Pancreas (tissue), 10 donors: ENCODE results near the gene HTR4. TPM values are rescaled to one million over a fixed set of nuclear protein-coding genes. Genes with fewer than 3 reads are reported as not detected.
A peak's percentile ranks its signal among the peaks of the same experiment; 100 is the strongest.

ENCODE experiments used
- ATAC-seq, 4 donors: fragments of 200-7000 bp; cut with Tn5 transposase; one replicate each; pipeline versions ENCODE4 v1.8.0 to v1.9.1; 2020; ENCODE audit warnings: mild to moderate bottlenecking in 4 of 4, moderate library complexity in 4 of 4
- DNase-seq, 6 donors: peaks; one replicate each; pipeline ENCODE4 v3.0.0-alpha.2; 2020
- FAIRE-seq: peaks from 2 replicates; lab custom pipeline; 2012; peaks lifted over from hg19 to GRCh38; lab: Jason Lieb, UNC
- H3K27ac ChIP-seq, 4 donors: fragments of 200-600 bp; sonication (generic); 1 replicate in 3 of 4; 2 replicates in 1 of 4; pipeline versions ENCODE4 v1.5.0 to v1.8.0; 2020
- H3K27me3 ChIP-seq, 4 donors: fragments of 200-600 bp; one replicate each; pipeline ENCODE4 v1.8.0; 2021
- H3K36me3 ChIP-seq, 3 donors: fragments of 200-600 bp; sonication (generic) in 1 of 3; one replicate each; pipeline versions ENCODE4 v1.5.0 to v1.8.0; 2020 to 2021
- H3K4me1 ChIP-seq, 3 donors: fragments of 200-600 bp; one replicate each; pipeline ENCODE4 v1.8.0; 2021
- H3K4me3 ChIP-seq, 4 donors: fragments of 200-600 bp; sonication (generic) in 2 of 4; one replicate each; pipeline versions ENCODE4 v1.5.0 to v1.8.0; 2020 to 2021
- H3K9me3 ChIP-seq, 4 donors: fragments of 200-600 bp; one replicate each; pipeline ENCODE4 v1.8.0; 2021
- WGBS, 2 donors: extraction: QIAGEN DNeasy Blood & Tissue Kit; methylation state at CpG; one replicate each; pipeline ENCODE4 v1.1.7; 2013; 5-methylcytosine and 5-hydroxymethylcytosine counted together
- intact Hi-C, 3 donors: fragments of 100-400 bp; cut with DNase I; formaldehyde crosslinking; loops; one replicate each; pipeline versions ENCODE4 v1.11.1 to v1.14.2; 2022
- polyA plus RNA-seq, 2 donors: library from polyadenylated mRNA; stranded (reverse); fragments of 200-250 nt; gene quantifications; one replicate each; pipeline ENCODE4 v1.2.3, GENCODE V29; 2013
- total RNA-seq, 6 donors: library from RNA; stranded (reverse); fragmentation: NEBNext Ultra II Directional in 4 of 6; extraction: Animal tissue kit (Norgen Biotek cat#: 25700) in 4 of 6; gene quantifications; one replicate each; pipeline versions ENCODE4 v1.2.1 to v1.2.4, GENCODE V29; 2021 to 2023
- TF ChIP-seq, protein P1 (sequence below), 4 donors: fragments of 200-600 bp; sonication (generic) in 3 of 4; IDR thresholded peaks; one replicate each; pipeline versions ENCODE4 v1.5.0 to v1.8.0; 2021; ENCODE audit warnings: antibody characterized with exemption in 4 of 4
- donor health status: healthy with polysubstance abuse.
- donor health status: DM: no; HTN: no; CAD: no; lungs with moderate emphysema.
- donor health status: DM: no; HTN: no; CAD: no.
- donor health status: control.
- donor health status: control.
- donor health status: Bipolar disorder and iron deficiency.
- donor health status: DM: yes; HTN: yes; CAD: no.
- donor health status: DM: no; HTN: no; CAD: no.
- donor health status: DM: no; HTN: no; CAD: no.
- donor health status: DM: yes; HTN: yes; CAD: no.

Gene HTR4
- total and polyA plus RNA-seq, 8 donors = not detected

DNA sequence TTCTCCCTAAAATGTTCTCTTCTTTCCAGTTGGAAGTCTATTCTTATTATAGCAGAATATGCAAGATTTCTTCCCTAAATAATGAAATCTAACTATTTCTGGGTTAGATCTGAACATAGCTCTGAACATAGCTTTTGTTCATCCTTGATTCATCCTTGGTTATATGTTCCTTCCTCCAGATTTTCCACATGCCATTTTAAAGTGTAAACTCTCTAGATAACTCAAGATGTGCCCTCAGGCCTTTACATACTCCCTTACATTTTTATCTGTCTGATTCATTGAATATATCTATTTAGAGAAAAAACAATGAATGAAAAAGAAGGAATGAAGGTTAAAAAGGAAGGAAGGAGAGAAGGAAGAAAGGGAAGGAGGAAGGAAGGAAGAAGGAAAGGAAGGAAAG is 169.7 kb downstream of the HTR4 start:
- FAIRE-seq (no peak), DNase-seq (no peak), ATAC-seq (no peak)
- H3K27ac ChIP-seq = no peak overlapping the region
- H3K9me3 ChIP-seq = no peaks in the 10 kb centered on the region
- no peaks in the 10 kb centered on the region for H3K36me3 ChIP-seq
- no peaks in the 10 kb centered on the region for H3K4me1 ChIP-seq
- H3K27me3 ChIP-seq = no peaks in the 10 kb centered on the region
- intact Hi-C loops = no loop called here
- H3K4me3 ChIP-seq = no peak overlapping the region
- TF ChIP-seq, protein P1, sequence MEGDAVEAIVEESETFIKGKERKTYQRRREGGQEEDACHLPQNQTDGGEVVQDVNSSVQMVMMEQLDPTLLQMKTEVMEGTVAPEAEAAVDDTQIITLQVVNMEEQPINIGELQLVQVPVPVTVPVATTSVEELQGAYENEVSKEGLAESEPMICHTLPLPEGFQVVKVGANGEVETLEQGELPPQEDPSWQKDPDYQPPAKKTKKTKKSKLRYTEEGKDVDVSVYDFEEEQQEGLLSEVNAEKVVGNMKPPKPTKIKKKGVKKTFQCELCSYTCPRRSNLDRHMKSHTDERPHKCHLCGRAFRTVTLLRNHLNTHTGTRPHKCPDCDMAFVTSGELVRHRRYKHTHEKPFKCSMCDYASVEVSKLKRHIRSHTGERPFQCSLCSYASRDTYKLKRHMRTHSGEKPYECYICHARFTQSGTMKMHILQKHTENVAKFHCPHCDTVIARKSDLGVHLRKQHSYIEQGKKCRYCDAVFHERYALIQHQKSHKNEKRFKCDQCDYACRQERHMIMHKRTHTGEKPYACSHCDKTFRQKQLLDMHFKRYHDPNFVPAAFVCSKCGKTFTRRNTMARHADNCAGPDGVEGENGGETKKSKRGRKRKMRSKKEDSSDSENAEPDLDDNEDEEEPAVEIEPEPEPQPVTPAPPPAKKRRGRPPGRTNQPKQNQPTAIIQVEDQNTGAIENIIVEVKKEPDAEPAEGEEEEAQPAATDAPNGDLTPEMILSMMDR (IDR thresholded peaks at IDR 0.05) = no peak

DNA sequence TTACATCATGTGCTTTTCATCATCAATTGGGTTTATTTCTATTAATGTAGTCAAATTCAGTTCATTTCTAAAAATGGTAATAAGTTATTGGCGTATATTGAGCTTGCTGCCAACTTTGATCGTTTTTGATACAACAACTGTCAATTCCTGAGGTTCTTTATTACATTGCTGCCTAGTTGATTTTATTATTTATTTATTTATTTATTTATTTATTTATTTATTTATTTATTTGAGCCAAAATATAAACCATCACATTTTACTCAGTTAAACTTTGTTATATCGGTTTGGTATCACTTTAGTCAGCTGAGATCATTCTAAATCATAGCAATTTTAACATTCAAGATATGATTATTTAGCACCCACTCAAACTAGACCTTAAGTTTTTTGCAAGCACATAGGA is 170.6 kb downstream of the HTR4 start:
- H3K27ac ChIP-seq = no peak overlapping the region
- peak; percentile 34 for FAIRE-seq
- intact Hi-C loops = no loop called here
- no peak for DNase-seq
- TF ChIP-seq, protein P1 (IDR thresholded peaks at IDR 0.05) = no peak
- no peaks in the 10 kb centered on the region for H3K27me3 ChIP-seq
- H3K4me3 ChIP-seq = no peak overlapping the region
- no peaks in the 10 kb centered on the region for H3K9me3 ChIP-seq
- 72 to 91% methylated on average over 3 of the region's 3 CpGs for WGBS, 2 donors
- no peaks in the 10 kb centered on the region for H3K36me3 ChIP-seq
- ATAC-seq = no peak
- no peaks in the 10 kb centered on the region for H3K4me1 ChIP-seq

DNA sequence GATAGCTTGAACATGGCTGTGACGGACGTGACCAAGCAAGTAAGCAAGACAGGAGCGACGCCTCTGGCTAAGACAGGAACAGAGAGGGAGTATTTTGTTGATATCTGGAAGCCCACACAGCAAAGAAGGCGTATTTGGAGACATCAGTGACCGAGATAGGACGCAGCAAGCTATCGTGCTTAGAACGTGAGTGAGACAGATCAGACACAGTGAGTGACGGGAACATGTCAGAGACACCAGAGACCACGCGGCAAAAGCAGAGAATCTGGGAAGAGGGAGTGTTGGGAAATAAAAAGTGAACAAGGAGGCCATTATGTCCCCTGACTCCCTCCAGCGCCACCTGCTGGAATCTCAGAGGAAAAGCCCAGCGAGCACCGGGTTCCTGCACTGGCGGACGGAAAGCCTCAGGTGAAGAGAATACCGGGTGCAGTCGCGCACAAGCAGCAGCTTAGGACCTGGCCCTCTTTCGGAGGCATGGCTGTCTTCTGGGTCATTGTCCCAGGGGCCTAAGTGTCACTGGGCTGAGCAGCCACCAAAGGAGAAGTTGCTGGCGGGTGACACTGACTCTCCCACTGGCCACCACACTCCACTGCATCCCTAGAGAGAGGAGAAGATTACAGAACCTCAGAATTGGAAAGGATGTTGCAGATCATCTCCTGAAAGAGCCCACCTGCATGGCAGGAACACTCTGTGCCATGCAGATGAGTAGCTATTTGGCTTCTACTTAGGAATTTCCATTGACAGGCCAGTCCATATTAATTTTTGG is 171.4 kb downstream of the HTR4 start:
- DNase-seq = peak; percentile 40 to 77 (median 66)
- TF ChIP-seq, protein P1 (IDR thresholded peaks at IDR 0.05) = peak; percentile 58 to 73 (median 66)
- no peak for FAIRE-seq
- H3K27me3 ChIP-seq = no peaks in the 10 kb centered on the region
- no peaks in the 10 kb centered on the region for H3K36me3 ChIP-seq
- H3K4me3 ChIP-seq = no peak overlapping the region
- no peaks in the 10 kb centered on the region for H3K4me1 ChIP-seq
- 28 to 35% methylated on average over 22 of the region's 22 CpGs for WGBS, 2 donors
- no peak overlapping the region for H3K27ac ChIP-seq
- no peaks in the 10 kb centered on the region for H3K9me3 ChIP-seq
- ATAC-seq = peak; percentile 64 to 93 (median 84)
- intact Hi-C loops = no loop called here

DNA sequence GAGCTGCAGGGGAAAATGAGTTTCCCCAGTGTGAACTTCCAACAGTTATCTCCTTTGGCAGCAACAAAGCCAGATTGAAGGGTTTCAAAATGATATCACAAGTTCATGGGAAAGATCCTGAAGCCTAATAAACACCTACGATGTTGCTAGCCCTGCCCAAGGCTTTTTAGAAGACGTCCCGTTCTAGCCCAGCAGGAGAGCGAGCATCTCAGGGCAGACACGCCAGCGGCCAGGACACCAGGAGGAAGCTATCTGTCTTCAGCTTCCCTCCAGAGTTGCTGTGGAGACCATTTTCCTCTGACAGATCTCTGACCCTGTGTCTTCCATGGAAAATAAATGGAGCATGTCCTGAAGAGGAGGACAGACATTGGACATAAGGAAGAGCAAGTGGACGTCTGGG is 172.1 kb downstream of the HTR4 start:
- Histone ChIP-seq H3K4me3 (no peak overlapping the region), H3K36me3 (no peaks in the 10 kb centered on the region), H3K27me3 (no peaks in the 10 kb centered on the region), H3K9me3 (no peaks in the 10 kb centered on the region), H3K4me1 (no peaks in the 10 kb centered on the region), H3K27ac (no peak overlapping the region)
- DNase-seq (no peak), ATAC-seq (no peak), FAIRE-seq (no peak)
- 50 to 60% methylated on average over 7 of the region's 7 CpGs for WGBS, 2 donors
- intact Hi-C loops = no loop called here
- TF ChIP-seq, protein P1 (IDR thresholded peaks at IDR 0.05) = no peak

DNA sequence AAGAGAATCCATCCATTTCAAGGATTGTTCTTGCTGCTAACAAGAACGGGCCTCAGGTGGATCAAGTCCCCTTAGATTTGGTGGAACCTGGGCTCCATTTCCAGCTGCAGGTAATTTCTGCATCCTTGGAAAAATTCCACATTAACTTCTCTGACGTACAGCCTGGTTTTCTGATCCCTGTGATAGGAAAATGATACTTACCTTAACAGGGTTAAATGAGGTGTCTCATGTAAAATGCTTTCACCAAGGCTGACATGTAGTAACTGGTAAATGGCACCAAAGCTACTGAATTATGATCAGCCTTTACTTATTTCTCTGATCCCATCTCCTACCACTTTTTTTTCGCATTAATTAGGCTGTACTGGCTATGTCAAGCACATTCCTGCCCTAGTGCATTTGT is 176.9 kb downstream of the HTR4 start:
- intact Hi-C loops = no loop called here

More for the DNA sequence above, 176.9 kb downstream of the HTR4 start:
- Histone ChIP-seq H3K27me3 (no peaks in the 10 kb centered on the region), H3K4me3 (no peak overlapping the region), H3K27ac (no peak overlapping the region), H3K4me1 (no peaks in the 10 kb centered on the region), H3K9me3 (no peaks in the 10 kb centered on the region), H3K36me3 (no peaks in the 10 kb centered on the region)
- TF ChIP-seq, protein P1 (IDR thresholded peaks at IDR 0.05) = no peak
- DNase-seq (no peak), FAIRE-seq (no peak), ATAC-seq (no peak)
- WGBS, 2 donors = 66 to 73% methylated on average over 3 of the region's 3 CpGs
